Activated T-helper 1 cell treated with Interleukin-2 at 50 U/mL for 16 hours (primary cell): ENCODE data around the gene ARRB1.
"Not testable (repeated sequence)": the region's sequence is repeated elsewhere in the genome, so short reads cannot be mapped to it uniquely, and the experiment has no call there.

Experiments
- DNase-seq: peaks from one replicate; pipeline ENCODE4 v3.0.0-alpha.2; 2020; ENCODE audit warnings: low read depth

The ARRB1 gene

GRCh38 chr11:75298191-75298975, 53.1 kb downstream of the ARRB1 start:
- DNase-seq: no peak

GRCh38 chr11:75293903-75294302, 57.6 kb downstream of the ARRB1 start:
- DNase-seq: no peak

- DNase-seq: no peak
These were observed 58.5 kb downstream of the ARRB1 start for GRCh38 chr11:75292943-75293342.

GRCh38 chr11:75291741-75292140, 59.7 kb downstream of the ARRB1 start:
- DNase-seq: no peak

GRCh38 chr11:75289919-75290318, 61.5 kb downstream of the ARRB1 start:
- DNase-seq: no peak

GRCh38 chr11:75289511-75289760, 62.0 kb downstream of the ARRB1 start:
- no peak for DNase-seq

GRCh38 chr11:75287579-75287978, 63.9 kb downstream of the ARRB1 start:
- no peak for DNase-seq

GRCh38 chr11:75286826-75287465, 64.5 kb downstream of the ARRB1 start:
- DNase-seq: no peak

GRCh38 chr11:75285776-75286360, 65.6 kb downstream of the ARRB1 start:
- DNase-seq: no peak

GRCh38 chr11:75283391-75283931, 68.0 kb downstream of the ARRB1 start:
- no peak for DNase-seq

- DNase-seq: no peak
These were observed 69.9 kb downstream of the ARRB1 start for GRCh38 chr11:75281469-75282095.

GRCh38 chr11:75280770-75281468, 70.5 kb downstream of the ARRB1 start:
- no peak for DNase-seq

GRCh38 chr11:75280227-75280701, 71.2 kb downstream of the ARRB1 start:
- DNase-seq: peak; percentile 55

GRCh38 chr11:75279273-75279672, 72.2 kb downstream of the ARRB1 start:
- DNase-seq: no peak

- no peak for DNase-seq
These were observed 73.3 kb downstream of the ARRB1 start for GRCh38 chr11:75277991-75278790.

- DNase-seq: no peak
These were observed 74.2 kb downstream of the ARRB1 start for GRCh38 chr11:75277211-75277805.

GRCh38 chr11:75276686-75277085, 74.8 kb downstream of the ARRB1 start:
- DNase-seq: no peak

GRCh38 chr11:75276186-75276585, 75.3 kb downstream of the ARRB1 start:
- no peak for DNase-seq

GRCh38 chr11:75275581-75275980, 75.9 kb downstream of the ARRB1 start:
- peak; percentile 69 for DNase-seq

GRCh38 chr11:75274716-75275115, 76.7 kb downstream of the ARRB1 start:
- not testable (repeated sequence) for DNase-seq
